Activated gamma-delta T cell (primary cell): Measurements from ENCODE around the gene ZNF683.

Source experiments
- DNase-seq: peaks from one replicate; lab custom pipeline; 2025; lab: John Stamatoyannopoulos, UW

ZNF683 gene

DNA sequence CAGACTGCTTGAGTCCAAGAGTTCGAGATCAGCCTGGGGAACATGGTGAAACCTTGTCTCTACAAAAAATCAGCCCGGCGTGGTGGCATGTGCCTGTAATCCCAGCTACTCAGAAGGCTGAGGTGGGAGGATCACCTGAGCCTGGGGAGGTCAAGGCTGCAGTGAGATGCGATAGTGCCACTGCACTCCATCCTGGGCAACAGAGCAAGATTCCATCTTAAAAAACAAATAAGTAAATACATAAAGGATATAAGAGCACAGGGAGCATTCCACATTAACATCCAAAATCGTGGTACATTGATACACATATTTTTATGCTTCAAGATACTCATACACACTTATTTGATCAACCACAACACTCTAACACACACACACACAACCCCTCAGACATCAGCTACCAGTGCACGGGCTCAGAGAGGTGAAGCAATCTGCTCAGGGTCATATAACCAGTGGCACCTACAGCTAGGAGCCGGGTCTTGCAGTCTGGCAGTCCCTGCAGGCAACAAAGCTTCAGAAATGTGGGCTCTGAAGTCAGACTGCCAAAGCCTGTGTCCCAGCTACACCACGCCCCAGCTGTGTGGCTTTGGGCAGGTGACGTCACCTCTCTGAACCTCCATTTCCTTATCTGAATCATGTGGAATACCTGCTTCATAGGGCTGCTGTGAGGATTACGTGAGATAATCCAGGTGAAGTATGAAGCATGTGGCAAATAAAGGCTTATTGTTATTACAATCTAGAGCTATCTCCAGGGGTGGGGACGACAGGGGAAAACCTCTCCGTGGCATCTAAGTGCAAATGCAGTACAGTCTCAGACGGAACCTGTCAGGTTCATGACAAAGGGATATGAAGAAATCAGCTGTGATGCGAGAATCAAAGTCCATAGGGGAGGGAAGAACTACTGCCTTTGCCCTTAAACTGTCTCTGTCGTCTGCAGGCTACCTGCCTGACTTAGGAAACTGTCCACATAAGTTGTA, 13.9 kb downstream of the ZNF683 start:
- no peak for DNase-seq

DNA sequence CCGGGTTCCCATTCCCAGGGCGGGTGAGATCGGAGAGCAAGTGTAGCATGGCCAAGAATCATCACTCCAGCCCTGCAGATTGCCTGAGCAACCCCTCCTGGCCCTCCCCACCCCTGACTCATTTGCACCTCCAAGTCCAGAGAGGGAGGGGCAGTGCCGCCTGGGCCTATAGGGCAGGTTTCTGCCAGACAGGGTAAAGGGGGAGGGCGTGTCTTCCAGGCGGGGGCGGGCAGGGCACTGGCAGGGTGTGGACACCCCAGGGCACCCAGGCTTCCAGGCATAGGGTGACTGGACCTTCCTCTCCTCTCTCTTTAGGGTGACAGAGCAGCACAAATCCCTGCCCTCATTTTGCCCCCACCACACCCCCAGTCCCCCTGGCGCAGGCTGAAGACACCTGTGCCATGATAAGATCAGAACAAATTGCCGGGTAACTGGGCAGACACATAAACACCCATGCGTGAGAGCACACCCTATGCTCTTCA, 15.4 kb downstream of the ZNF683 start:
- no peak for DNase-seq

GRCh38 chr1:26356106-26356505, 16.4 kb downstream of the ZNF683 start:
- DNase-seq = no peak

GRCh38 chr1:26354972-26355371, 17.6 kb downstream of the ZNF683 start:
- DNase-seq = no peak

GRCh38 chr1:26353976-26354820, 18.4 kb downstream of the ZNF683 start, which contains the start of gene CRYBG2:
Gene CRYBG2, minus strand, starts transcription at chr1:26354130. Its CDS starts 7,473 bp downstream, at chr1:26346657.
- DNase-seq = no peak

- DNase-seq = no peak
Observed at GRCh38 chr1:26353210-26353859, 19.2 kb downstream of the ZNF683 start.

- DNase-seq = no peak
Observed at GRCh38 chr1:26352338-26352679, 20.2 kb downstream of the ZNF683 start.

- DNase-seq = no peak
Observed at GRCh38 chr1:26351590-26352337, 20.8 kb downstream of the ZNF683 start.

DNA sequence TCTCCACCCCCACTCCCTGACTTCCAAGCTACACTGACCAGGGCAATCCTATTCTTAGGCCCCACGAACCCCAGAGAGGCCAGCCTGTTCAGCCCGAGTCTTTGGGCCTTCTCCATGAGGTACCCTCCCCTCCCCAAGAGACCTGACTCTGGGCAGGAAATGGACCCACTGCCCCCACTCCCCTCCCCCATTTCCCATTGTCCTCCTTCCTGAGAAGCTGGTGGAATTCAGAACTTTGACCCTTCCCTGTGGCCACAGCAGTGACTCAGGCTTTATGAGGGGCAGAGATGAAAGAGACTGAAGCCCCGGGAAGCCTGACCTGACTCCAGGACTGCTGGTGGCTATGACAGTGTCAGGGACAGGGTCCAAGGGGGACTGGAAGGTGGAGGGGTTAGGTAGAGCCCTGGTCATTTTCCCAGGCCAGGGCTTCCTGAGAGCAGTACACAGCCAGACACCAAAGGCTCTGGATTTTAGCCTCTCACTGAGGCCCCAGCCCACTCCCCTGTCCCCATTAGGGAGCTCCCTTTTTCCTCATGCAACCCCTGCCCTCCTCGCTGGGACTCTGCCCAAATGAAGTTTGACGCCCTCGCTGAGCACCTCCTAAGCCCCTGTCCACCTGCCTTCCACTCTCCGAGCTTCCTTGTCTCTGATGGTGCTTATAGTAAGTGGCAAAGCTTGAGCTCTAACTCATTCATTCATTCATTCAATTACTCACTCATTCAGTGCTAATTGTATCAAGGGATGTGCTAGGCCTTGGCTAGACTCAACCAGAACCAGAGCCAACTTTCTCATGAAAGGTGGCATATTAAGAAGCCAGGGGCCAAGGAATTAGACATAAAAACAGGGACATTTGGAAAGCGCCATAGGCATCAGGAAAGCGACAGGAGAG, 21.6 kb downstream of the ZNF683 start:
- DNase-seq = no peak

DNA sequence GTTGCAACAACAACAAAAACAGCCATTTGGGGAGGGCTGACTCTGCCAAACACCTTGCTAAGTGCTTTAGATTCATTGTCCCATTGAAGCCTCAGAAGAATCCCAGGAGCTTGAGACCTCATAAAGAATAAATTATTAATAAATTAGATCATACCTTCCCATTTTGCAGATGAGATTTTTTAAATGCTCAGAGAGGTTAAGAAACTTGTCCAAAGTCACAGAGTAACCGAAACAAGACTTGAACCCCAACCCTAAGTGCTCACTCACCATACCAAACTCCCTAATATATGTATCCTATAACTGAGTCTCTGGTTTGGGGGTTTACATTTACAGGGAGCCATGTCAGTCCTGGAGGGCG, 22.2 kb downstream of the ZNF683 start:
- no peak for DNase-seq

GRCh38 chr1:26349877-26350244, 22.7 kb downstream of the ZNF683 start:
- no peak for DNase-seq

GRCh38 chr1:26349188-26349876, 23.2 kb downstream of the ZNF683 start:
- no peak for DNase-seq

- no peak for DNase-seq
Observed at GRCh38 chr1:26346274-26347033, 26.1 kb downstream of the ZNF683 start.

GRCh38 chr1:26345718-26346117, 26.8 kb downstream of the ZNF683 start:
- DNase-seq = no peak

- DNase-seq = no peak
Observed at GRCh38 chr1:26344147-26344920, 28.2 kb downstream of the ZNF683 start.

- DNase-seq = no peak
Observed at GRCh38 chr1:26340047-26340481, 32.5 kb downstream of the ZNF683 start.

GRCh38 chr1:26338670-26339069, 33.9 kb downstream of the ZNF683 start:
- no peak for DNase-seq

DNA sequence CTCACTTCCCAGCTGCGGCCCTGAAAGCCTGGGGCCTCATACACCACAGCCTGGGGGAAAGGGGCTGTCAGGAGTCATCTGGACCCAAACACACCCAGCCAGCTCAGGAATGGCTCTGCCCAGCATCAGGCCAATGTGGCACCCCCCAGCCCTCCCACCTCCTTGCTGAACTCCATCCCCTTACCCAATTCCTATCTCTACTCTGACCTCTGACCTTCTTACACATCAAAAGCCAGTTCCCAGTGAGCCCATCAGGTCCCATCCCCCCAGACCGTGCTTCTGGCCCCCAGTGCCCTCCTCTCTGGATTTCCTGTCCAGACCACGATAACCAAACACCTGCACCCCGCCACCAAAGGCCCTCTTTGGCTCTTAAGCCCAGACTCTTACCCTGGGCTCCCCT, 34.9 kb downstream of the ZNF683 start:
- no peak for DNase-seq
